Activated T-helper 2 cell treated with anti-CD3 and anti-CD28 coated beads, Interferon-gamma antibody, Interleukin-2, Interleukin-4, amounts not matched to agents 10 μg/mL and 5 μg/mL and 100 μg/mL, durations not matched to agents 14 hours and 24 hours and 36 hours (primary cell): ENCODE data around the gene CLTA. TPM values are rescaled to one million over a fixed set of nuclear protein-coding genes. Genes with fewer than 3 reads are reported as not detected.
A peak's percentile ranks its signal among the peaks of the same experiment; 100 is the strongest.

Experiments
- DNase-seq: peaks from one replicate; pipeline ENCODE4 v3.0.0; 2021; ENCODE audit warnings: low spot score
- H3K27ac Mint-ChIP-seq: one replicate; pipeline ENCODE4 v1.8.0; 2021; ENCODE audit warnings: mixed read lengths
- H3K27me3 Mint-ChIP-seq: one replicate; pipeline ENCODE4 v1.8.0; 2021; ENCODE audit warnings: low read depth, mixed read lengths
- H3K36me3 Mint-ChIP-seq: one replicate; pipeline ENCODE4 v1.8.0; 2021; ENCODE audit warnings: low read depth, mixed read lengths
- H3K4me1 Mint-ChIP-seq: one replicate; pipeline ENCODE4 v1.8.0; 2021; ENCODE audit warnings: low read depth, mixed read lengths
- H3K4me3 Mint-ChIP-seq: one replicate; pipeline ENCODE4 v1.8.0; 2021; ENCODE audit warnings: low read depth, mild to moderate bottlenecking, moderate library complexity, mixed read lengths
- H3K9me3 Mint-ChIP-seq: one replicate; pipeline ENCODE4 v1.8.0; 2021; ENCODE audit warnings: mixed read lengths
- intact Hi-C: fragments of 100-400 bp; cut with micrococcal nuclease; formaldehyde crosslinking; loops from one replicate; pipeline ENCODE4 v1.15.1; 2023
- total RNA-seq: library from RNA; stranded (reverse); gene quantifications from 2 replicates; pipeline ENCODE4 v1.2.3, GENCODE V29; 2022

CLTA gene
- total RNA-seq, 1 donor from 2014 or later, result 160 TPM

- Mint-ChIP-seq H3K27ac (peak overlapping the region; percentile 43), H3K9me3 (no peaks in the 10 kb centered on the region), H3K27me3 (no peaks in the 10 kb centered on the region), H3K4me3 (no peak overlapping the region), H3K4me1 (peaks cover 44% of the 10 kb centered on the region), H3K36me3 (peaks cover 98% of the 10 kb centered on the region)
- DNase-seq, result no peak
- intact Hi-C loops, result no loop called here
These were observed 16.9 kb downstream of the CLTA start for GRCh38 chr9:36207546-36208012.

GRCh38 chr9:36208521-36209253, 18.0 kb downstream of the CLTA start:
- intact Hi-C loops, result no loop called here
- no peaks in the 10 kb centered on the region for H3K27me3 Mint-ChIP-seq
- H3K36me3 Mint-ChIP-seq, result peaks cover 97% of the 10 kb centered on the region
- H3K4me1 Mint-ChIP-seq, result peaks cover 50% of the 10 kb centered on the region
- H3K9me3 Mint-ChIP-seq, result no peaks in the 10 kb centered on the region
- DNase-seq, result no peak
- H3K4me3 Mint-ChIP-seq, result no peak overlapping the region
- peak overlapping the region; percentile 62 for H3K27ac Mint-ChIP-seq

GRCh38 chr9:36210722-36211121, 20.0 kb downstream of the CLTA start:
- Mint-ChIP-seq H3K36me3 (peaks cover 83% of the 10 kb centered on the region), H3K9me3 (no peaks in the 10 kb centered on the region), H3K4me3 (no peak overlapping the region), H3K27me3 (no peaks in the 10 kb centered on the region), H3K27ac (no peak overlapping the region), H3K4me1 (peaks cover 48% of the 10 kb centered on the region)
- intact Hi-C loops, result no loop called here
- DNase-seq, result no peak

- intact Hi-C loops, result no loop called here
- Mint-ChIP-seq H3K4me3 (no peak overlapping the region), H3K27ac (peak overlapping the region; percentile 31), H3K9me3 (no peaks in the 10 kb centered on the region), H3K36me3 (peaks cover 80% of the 10 kb centered on the region), H3K4me1 (peaks cover 49% of the 10 kb centered on the region), H3K27me3 (no peaks in the 10 kb centered on the region)
- no peak for DNase-seq
These were observed 20.8 kb downstream of the CLTA start for GRCh38 chr9:36211510-36211909.

GRCh38 chr9:36213387-36213786, 22.7 kb downstream of the CLTA start:
- H3K4me3 Mint-ChIP-seq, result no peak overlapping the region
- H3K9me3 Mint-ChIP-seq, result no peaks in the 10 kb centered on the region
- peaks cover 78% of the 10 kb centered on the region for H3K36me3 Mint-ChIP-seq
- H3K27ac Mint-ChIP-seq, result no peak overlapping the region
- peaks cover 46% of the 10 kb centered on the region for H3K4me1 Mint-ChIP-seq
- intact Hi-C loops, result no loop called here
- no peaks in the 10 kb centered on the region for H3K27me3 Mint-ChIP-seq
- no peak for DNase-seq

- Mint-ChIP-seq H3K4me1 (peaks cover 46% of the 10 kb centered on the region), H3K4me3 (no peak overlapping the region), H3K9me3 (no peaks in the 10 kb centered on the region), H3K27ac (no peak overlapping the region), H3K27me3 (no peaks in the 10 kb centered on the region), H3K36me3 (peaks cover 76% of the 10 kb centered on the region)
- intact Hi-C loops, result no loop called here
- no peak for DNase-seq
These were observed 23.3 kb downstream of the CLTA start for GRCh38 chr9:36213989-36214388.

- H3K27me3 Mint-ChIP-seq, result no peaks in the 10 kb centered on the region
- H3K36me3 Mint-ChIP-seq, result peaks cover 76% of the 10 kb centered on the region
- intact Hi-C loops, result no loop called here
- peaks cover 45% of the 10 kb centered on the region for H3K4me1 Mint-ChIP-seq
- no peak for DNase-seq
- H3K9me3 Mint-ChIP-seq, result no peaks in the 10 kb centered on the region
- no peak overlapping the region for H3K4me3 Mint-ChIP-seq
- no peak overlapping the region for H3K27ac Mint-ChIP-seq
These were observed 23.9 kb downstream of the CLTA start for GRCh38 chr9:36214571-36214970.

- no peaks in the 10 kb centered on the region for H3K9me3 Mint-ChIP-seq
- no peaks in the 10 kb centered on the region for H3K27me3 Mint-ChIP-seq
- H3K4me3 Mint-ChIP-seq, result peak overlapping the region; percentile 6
- peaks cover 43% of the 10 kb centered on the region for H3K4me1 Mint-ChIP-seq
- peaks cover 74% of the 10 kb centered on the region for H3K36me3 Mint-ChIP-seq
- peak overlapping the region; percentile 87 for H3K27ac Mint-ChIP-seq
- no peak for DNase-seq
- intact Hi-C loops, result loop anchor here (5.0 kb wide), 1 partner anchor 40 kb away; the partner anchor contains the start of gene GNE
These were observed 26.7 kb downstream of the CLTA start for GRCh38 chr9:36217256-36217968.

- DNase-seq, result no peak
- Mint-ChIP-seq H3K36me3 (peaks cover 75% of the 10 kb centered on the region), H3K4me1 (peaks cover 38% of the 10 kb centered on the region), H3K9me3 (peaks cover 6% of the 10 kb centered on the region), H3K4me3 (peak overlapping the region; percentile 41), H3K27ac (peak overlapping the region; percentile 87), H3K27me3 (no peaks in the 10 kb centered on the region)
- intact Hi-C loops, result loop anchor here (2.0 to 5.0 kb wide), 2 partner anchors 27 to 39 kb away; partner anchors contain the start of genes CLTA and GNE
These were observed 27.3 kb downstream of the CLTA start for GRCh38 chr9:36218011-36218410.

GRCh38 chr9:36218411-36218901, 27.7 kb downstream of the CLTA start:
- H3K4me3 Mint-ChIP-seq, result peak overlapping the region; percentile 41
- no peaks in the 10 kb centered on the region for H3K27me3 Mint-ChIP-seq
- peak; percentile 20 for DNase-seq
- peak overlapping the region; percentile 87 for H3K27ac Mint-ChIP-seq
- peaks cover 34% of the 10 kb centered on the region for H3K4me1 Mint-ChIP-seq
- intact Hi-C loops, result loop anchor here (2.0 to 5.0 kb wide), 2 partner anchors 28 to 39 kb away; partner anchors contain the start of genes CLTA and GNE
- H3K9me3 Mint-ChIP-seq, result peaks cover 10% of the 10 kb centered on the region
- H3K36me3 Mint-ChIP-seq, result peaks cover 75% of the 10 kb centered on the region

- H3K27me3 Mint-ChIP-seq, result no peaks in the 10 kb centered on the region
- H3K4me1 Mint-ChIP-seq, result peaks cover 27% of the 10 kb centered on the region
- intact Hi-C loops, result no loop called here
- no peak for DNase-seq
- no peak overlapping the region for H3K4me3 Mint-ChIP-seq
- peaks cover 10% of the 10 kb centered on the region for H3K9me3 Mint-ChIP-seq
- peaks cover 85% of the 10 kb centered on the region for H3K36me3 Mint-ChIP-seq
- no peak overlapping the region for H3K27ac Mint-ChIP-seq
These were observed 30.9 kb downstream of the CLTA start for GRCh38 chr9:36221667-36222066.

GRCh38 chr9:36222449-36222848, 31.7 kb downstream of the CLTA start:
- intact Hi-C loops, result no loop called here
- Mint-ChIP-seq H3K4me1 (peaks cover 22% of the 10 kb centered on the region), H3K27me3 (no peaks in the 10 kb centered on the region), H3K9me3 (peaks cover 10% of the 10 kb centered on the region), H3K4me3 (no peak overlapping the region), H3K36me3 (peaks cover 85% of the 10 kb centered on the region), H3K27ac (no peak overlapping the region)
- no peak for DNase-seq

GRCh38 chr9:36237230-36237629, 46.5 kb downstream of the CLTA start:
- no peaks in the 10 kb centered on the region for H3K27me3 Mint-ChIP-seq
- peaks cover 63% of the 10 kb centered on the region for H3K36me3 Mint-ChIP-seq
- no peak overlapping the region for H3K27ac Mint-ChIP-seq
- intact Hi-C loops, result no loop called here
- no peaks in the 10 kb centered on the region for H3K9me3 Mint-ChIP-seq
- DNase-seq, result no peak
- H3K4me1 Mint-ChIP-seq, result no peaks in the 10 kb centered on the region
- no peak overlapping the region for H3K4me3 Mint-ChIP-seq
